Fibroblast of peridontal ligament (primary cell): ENCODE results near the gene IPO13.

Source experiments
- DNase-seq: peaks from one replicate; pipeline ENCODE4 v3.0.0-alpha.2; 2010; ENCODE audit errors: extremely low read depth

Gene IPO13

DNA sequence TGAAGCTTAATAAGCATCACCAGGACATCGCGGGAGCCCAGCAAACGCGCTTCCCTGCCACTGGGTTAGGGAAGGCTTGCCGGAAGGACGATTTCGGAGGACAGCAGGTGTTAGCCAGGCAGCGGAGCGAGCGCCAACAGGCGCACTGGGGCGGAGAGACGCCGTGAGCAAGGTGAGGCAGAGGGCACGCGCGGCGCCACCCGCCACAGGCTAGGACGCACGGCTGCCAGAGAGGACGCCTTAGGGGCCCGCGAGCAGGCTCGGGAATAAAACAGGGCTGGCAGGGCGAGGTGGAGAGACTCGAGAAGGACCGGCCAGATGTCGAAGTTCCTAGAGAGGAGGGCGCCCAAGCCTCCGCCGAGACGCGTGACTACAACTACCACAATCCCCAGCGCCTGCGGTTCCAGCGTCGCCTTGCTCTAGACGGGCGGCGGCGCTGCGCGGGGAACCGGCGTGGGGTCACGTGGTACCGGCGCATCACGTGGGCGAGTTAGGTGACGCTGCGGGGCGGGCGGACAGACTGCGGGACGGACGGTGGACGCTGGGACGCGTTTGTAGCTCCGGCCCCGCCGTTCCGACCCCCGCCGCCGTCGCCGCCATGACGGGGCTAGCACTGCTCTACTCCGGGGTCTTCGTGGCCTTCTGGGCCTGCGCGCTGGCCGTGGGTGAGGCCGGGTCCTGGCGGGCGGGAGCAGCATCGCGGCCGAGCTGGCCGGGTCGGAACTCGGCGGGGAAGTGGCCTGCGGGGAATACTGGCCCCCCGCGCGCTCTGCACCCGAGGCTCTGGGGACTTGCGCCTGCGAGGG, 27.9 kb downstream of the IPO13 start, which contains the start of gene ATP6V0B:
TSS of gene ATP6V0B (plus strand) at position 518 of the 806 bp plus-strand sequence. CDS start at position 599, 81 bp downstream.
- peak; percentile 88 for DNase-seq

DNA sequence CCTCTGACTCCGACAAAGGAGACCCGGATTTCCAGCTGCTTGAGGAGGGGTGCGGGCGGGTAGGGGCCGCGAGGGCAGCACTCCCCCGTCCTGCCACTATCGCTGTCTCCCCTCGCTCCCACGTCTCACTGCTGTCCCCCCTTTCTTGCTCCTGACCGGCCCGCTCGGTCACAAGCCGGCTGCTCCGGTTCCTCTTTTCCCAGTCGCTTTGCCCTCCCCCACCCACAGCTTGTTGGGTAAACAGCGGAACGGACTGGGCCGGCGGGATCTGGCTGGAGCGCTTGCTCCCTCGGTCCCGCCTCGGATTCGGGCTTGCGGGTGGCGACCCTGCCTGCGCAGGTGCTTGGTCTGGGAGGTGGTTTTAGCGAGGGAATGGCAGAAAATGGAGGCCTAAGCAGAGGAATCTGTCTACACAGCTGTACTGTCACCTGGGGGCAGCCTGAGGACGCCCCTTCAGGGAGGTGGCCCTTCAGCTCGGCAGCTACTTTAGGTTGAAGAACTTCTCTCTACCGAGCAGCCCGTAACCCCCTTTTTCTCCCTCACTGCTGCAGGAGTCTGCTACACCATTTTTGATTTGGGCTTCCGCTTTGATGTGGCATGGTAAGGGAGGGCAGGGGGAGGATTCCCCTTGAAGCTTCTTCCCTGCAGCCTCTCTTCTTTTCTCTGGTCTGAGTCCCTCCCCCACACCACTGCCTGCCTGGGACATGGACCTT, 28.7 kb downstream of the IPO13 start:
- peak; percentile 15 for DNase-seq

DNA sequence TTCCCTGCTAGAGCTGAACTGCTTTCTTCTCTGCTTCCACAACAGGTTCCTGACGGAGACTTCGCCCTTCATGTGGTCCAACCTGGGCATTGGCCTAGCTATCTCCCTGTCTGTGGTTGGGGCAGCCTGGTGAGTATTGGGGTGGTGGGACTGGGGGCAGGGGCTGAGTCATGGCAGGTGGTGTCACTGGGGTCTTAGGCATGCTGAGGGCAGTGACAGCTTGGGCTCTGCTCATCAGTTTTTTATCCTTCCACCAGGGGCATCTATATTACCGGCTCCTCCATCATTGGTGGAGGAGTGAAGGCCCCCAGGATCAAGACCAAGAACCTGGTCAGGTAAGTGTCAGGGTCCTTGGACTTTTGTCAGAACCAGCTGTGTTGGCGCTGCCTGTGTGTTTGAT, 29.3 kb downstream of the IPO13 start:
- no peak for DNase-seq

DNA sequence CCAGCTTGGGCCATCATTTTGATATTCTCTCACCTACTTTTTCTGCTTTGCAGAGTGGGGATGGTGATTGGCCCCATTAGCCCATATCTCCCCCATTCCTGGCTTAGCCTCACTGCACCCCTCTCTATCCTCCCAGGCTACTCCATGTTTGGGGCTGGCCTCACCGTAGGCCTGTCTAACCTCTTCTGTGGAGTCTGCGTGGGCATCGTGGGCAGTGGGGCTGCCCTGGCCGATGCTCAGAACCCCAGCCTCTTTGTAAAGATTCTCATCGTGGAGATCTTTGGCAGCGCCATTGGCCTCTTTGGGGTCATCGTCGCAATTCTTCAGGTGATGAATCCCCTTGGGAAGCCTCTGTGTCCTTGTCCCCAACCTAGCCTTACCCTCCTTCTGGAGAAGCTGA, 30.1 kb downstream of the IPO13 start:
- DNase-seq, result no peak

DNA sequence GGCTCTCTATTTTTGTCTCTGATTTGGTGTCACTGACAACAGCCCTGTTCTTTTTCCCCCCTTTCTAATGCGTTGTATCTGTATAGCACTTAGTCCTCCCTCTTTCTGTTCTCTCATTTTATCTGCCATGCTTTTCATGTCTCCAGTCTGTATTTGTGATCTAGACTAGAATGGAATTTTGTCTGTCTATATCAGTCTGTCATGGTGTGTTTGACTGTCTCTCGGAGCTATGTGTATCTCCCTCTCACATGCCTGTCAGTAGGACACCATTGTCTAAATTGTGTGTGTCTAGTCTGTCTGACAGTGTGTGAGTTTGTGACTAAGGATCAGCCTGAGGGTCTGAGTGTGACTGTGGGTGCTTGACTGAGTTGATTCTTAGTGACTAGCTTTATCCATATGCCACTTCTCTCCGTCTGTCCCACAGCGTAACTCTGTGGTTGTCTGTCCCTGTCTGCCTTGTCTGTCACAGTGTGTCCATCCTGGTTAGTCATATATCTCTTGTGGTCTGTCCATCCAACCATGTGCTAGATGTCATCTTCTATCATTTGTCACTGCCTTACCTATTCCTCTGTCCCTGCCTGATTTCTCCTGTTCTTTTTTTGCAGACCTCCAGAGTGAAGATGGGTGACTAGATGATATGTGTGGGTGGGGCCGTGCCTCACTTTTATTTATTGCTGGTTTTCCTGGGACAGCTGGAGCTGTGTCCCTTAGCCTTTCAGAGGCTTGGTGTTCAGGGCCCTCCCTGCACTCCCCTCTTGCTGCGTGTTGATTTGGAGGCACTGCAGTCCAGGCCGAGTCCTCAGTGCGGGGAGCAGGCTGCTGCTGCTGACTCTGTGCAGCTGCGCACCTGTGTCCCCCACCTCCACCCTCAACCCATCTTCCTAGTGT, 30.9 kb downstream of the IPO13 start:
- no peak for DNase-seq

DNA sequence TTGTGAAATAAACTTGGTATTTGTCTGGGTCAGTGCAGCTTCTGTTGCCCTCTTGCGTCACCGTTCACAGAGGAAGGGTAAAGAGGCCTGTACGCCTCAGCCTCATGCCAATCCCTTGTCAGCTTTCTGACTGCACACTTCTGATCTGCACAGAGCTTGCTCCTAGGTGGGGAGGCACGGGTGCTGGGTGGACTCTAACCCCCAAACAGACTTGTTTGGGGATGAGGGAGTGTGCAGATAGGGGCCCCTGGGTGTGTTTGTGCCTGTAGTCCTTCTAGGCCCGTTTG, 31.5 kb downstream of the IPO13 start:
- no peak for DNase-seq

DNA sequence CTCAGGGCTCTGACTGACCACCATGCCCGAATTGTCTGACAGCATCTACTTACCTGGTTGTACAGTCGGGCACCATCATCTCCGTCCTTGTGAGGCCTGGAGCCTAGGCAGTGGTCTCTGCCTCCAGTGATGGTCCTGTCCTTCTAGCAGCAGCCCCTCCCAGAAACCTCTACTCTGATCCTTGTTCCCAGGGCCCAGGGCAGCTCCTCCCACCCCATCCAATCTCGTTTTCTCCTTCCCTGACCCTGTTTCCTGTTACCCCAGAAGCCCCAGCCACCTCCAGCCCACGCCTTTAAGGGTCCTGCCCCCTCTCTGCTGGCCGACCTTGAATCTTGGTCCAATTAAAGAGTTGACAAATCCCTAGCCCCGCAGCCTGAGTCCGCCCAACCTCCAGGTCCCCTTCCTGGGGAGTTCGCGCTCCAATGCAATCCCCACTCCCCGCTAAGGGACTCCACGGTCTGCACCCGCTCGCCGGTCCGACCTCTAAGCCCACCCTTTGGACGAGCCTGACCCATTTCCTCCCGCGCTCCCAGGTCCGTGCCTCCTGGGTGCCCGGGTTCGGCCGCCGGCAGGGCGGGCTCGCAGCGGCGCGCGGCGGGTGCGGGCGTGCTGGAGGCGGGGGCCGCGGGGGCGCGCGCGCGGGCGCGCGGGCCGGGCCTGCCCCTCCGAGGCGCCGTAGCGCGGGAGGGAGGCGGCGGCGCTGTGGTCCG, 32.0 kb downstream of the IPO13 start, which contains the start of gene B4GALT2:
TSS of gene B4GALT2 (plus strand) at position 660 of the 710 bp plus-strand sequence. CDS start 1,951 bp downstream, outside the sequence.
- peak; percentile 13 for DNase-seq

DNA sequence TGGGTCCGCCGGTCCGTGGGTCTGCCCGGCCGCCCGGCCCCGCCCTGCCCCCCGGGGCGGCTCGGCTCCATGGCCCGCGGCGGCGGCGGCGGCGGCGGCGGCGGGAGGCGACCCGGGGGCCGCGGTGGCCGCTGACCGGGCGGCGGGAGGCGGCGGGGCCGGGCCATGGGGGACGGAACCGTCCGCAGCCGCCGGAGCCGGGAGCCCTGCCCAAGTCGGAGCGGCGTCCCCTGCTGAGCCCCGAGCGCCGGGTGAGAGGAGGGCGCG, 32.4 kb downstream of the IPO13 start:
- DNase-seq, result no peak

DNA sequence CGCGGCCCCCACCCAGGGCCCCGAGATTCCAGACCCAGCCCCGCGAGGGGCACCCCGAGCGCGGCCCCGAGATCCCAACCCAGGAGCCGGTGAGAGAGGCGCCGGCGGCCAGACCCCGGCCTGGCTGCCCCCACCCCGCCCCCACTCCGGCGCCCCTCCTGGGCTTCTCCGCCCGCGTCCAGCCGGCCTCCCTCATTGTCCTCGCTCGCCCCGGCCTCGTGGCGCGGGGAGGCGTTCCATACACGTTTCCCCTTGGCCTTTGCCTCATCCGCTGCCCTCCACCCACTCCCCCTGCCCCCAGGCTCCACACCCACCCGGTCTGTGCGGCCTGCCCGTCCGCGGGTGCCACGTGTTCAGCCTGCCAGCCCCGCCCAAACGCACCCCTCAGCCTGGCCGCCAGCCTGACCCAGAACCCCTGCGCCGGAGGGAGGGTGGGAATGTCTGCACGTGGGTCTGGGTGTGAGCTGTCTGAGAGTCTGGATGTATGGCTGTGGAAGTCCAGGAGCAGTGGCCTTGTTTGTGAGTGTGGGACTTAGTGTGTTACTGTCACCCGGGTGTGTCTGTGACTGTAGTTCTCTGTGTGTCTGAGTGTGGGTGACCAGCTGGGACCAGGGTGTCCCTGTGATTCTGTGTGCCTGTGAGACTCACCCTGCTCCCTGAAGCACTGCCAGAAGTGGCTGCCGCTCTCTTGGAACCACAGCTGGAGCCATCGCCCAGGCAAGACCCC, 32.9 kb downstream of the IPO13 start:
- peak; percentile 43 for DNase-seq

DNA sequence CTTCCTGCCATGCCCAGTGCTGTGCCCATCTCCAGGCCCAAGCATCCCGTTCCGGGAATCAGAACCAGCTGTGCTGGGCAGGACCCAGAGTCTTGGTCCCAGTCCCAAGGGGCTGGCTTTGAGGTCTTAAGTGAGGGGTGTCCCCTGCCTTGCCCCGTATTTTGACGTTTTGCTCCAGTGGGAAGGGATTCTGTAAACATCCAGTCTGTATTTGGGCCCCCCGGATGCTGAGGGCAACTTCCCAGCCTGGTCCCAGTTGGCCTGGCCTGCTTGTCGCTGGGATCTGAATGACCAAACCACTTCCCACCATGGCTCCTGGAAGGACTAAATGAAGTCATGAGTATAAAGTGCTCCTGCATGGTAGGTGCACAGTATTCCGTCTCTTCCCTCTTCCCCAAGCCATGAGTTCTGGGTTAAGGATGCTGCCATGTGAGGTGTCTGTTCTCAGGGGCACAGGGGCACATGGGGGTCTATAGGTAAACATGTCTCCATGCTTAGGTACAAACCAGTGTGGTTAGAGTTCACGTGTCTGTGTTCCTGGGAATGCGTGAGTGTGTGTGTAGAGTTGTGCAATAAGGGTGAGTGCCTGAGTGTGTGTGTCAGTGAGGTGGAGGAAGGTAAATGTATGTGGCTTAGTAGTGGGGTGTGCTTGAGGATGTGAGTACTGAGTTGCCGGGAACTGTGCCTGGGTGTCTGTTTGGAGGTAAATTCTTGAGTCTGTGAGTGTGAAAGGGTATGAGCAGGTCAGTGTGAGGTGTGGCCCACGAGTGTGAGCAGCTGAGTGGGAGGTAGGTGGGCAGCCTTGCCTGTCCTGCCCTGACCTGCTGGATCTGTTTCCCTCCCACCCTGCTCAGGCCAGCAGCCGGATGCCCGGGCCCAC, 33.7 kb downstream of the IPO13 start:
- no peak for DNase-seq

DNA sequence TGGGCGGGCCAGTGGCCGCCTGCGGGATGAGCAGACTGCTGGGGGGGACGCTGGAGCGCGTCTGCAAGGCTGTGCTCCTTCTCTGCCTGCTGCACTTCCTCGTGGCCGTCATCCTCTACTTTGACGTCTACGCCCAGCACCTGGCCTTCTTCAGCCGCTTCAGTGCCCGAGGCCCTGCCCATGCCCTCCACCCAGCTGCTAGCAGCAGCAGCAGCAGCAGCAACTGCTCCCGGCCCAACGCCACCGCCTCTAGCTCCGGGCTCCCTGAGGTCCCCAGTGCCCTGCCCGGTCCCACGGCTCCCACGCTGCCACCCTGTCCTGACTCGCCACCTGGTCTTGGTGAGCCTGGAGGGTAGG, 34.4 kb downstream of the IPO13 start:
- no peak for DNase-seq

DNA sequence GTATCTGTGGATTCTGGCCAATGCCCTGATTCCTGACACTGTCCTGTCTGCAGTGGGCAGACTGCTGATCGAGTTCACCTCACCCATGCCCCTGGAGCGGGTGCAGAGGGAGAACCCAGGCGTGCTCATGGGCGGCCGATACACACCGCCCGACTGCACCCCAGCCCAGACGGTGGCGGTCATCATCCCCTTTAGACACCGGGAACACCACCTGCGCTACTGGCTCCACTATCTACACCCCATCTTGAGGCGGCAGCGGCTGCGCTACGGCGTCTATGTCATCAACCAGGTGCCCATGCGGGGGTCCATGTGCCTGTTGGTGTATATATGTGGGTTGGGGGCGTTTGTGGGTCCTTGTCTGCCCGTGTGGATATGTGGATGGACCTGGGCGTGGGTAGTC, 34.9 kb downstream of the IPO13 start:
- DNase-seq, result no peak

DNA sequence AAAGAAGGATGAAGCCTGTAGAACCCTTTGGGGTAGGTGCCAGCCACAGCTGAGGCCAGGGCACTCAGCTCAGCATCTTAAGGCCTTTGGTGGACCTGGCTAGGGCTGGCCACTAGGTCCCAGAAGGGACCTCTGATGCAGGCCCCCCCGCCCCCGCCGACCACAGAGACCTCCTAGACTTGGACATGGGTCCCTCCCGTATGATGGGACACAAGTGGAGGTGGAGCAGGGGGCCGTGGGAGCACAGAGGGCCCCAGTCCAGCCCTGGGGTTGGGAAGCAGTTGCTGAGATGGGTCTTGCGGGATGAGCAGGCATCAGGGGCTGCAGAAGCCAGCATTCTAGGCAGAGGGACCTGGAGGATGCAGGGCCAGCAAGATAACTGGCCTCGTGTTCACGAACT, 35.5 kb downstream of the IPO13 start:
- DNase-seq, result no peak

DNA sequence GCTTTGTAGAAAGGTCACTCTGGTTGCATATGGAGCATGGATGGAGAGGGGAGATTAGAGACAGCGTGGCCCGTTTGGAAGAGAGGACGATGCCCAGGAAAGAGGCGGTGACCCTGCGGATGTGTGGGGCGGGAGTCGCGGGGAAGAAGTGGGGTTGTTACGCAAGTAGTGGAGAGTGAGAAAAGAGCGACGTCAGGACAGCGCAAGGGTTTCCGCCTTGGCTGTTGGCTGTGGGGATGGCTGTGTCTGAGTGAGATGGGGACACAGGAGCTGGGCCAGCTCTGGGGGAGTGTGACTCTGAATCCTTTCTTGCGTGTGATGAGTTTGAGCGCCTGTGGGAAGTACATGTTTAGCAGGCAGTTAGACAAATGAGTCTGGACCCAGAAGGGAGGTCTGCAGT, 36.1 kb downstream of the IPO13 start:
- DNase-seq, result no peak

DNA sequence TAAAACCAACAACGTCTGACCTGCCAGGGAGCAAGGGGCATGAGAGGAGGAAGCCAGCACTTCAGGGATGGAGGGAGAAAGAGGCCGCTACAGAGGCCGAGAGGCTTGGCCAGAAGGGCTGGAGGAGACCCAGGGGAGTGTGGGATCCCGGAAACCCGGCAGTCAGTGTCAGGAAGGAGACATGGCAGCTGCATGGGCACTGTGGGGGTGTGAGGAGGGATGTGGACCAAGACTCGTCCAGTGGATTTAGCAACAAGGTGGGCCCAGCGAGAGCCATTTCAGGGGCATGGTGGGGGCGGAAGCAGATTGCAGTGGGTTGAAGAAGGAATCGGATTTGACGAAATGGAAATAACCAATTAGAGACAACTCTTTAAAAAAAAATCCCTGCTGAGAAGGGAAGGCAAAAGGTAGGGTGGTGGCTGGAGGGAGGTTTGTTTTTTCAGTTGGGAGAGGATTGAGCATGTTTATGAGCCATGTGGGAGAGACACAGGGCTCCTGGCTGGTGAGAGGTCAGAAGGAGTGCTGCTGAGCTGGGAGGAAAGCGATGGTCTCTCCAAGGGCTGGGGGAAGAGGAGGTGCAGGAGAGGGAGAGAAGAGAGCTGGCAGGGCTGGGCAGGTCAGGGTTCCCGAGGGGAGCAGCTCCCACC, 36.6 kb downstream of the IPO13 start:
- DNase-seq, result no peak

DNA sequence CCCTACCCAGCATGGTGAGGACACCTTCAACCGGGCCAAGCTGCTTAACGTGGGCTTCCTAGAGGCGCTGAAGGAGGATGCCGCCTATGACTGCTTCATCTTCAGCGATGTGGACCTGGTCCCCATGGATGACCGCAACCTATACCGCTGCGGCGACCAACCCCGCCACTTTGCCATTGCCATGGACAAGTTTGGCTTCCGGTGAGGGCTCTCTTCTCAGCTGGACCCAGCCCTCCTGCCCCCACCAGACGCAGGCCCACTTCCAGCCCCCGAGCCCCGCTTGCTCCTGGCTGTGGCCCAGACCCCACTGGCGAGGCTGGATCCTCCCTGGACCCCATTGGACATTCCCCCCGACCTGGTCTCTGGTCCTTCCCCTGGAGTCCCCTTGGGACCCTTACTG, 38.1 kb downstream of the IPO13 start:
- no peak for DNase-seq

DNA sequence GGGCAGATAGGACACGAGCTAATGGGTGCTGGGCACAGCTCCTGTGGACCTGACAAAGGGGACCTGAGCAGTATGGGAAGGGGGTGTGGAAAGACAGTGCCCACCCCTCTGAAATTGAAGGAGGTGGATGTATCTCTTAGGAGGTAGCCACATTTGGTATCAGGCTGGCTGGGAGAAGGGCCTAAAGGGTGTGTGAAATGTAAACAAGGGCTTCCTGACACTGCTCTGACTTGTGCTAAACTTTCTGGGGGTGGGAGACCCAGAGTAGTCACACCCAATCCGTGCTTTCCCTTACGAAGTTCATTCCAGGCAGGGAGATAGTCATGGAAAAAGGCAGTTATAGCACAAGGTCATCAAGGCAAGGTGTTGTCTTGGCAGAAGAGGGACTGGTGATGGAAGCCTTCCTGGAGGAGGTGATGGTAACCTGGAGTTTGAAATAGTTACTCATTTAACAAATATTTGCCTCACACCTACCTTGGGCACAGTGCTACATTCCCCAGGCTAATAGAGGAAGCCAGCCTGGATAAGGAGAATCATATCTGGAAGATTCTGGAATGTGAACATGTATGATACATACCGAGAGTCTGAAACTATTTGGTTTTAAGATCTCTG, 39.3 kb downstream of the IPO13 start:
- no peak for DNase-seq

DNA sequence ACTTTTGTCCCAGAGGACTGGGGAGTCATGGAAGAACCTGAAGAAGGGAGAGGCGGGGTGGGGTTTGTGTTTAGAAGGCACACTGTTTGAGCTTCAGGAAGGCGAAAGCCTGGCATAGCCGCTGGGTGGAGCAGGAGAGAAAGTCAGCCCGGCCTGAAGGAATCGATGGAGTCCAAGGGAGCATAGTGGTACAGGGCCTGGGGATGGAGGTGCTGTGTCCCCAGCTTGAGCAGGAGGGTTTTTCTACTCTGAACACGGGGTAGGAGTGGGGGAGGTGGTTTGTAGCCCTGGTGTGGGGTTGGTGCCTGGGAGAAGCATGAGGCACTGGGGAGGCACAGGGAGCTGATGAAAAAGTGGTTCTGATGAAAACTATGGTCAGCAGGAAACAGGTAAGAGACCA, 40.0 kb downstream of the IPO13 start:
- no peak for DNase-seq

DNA sequence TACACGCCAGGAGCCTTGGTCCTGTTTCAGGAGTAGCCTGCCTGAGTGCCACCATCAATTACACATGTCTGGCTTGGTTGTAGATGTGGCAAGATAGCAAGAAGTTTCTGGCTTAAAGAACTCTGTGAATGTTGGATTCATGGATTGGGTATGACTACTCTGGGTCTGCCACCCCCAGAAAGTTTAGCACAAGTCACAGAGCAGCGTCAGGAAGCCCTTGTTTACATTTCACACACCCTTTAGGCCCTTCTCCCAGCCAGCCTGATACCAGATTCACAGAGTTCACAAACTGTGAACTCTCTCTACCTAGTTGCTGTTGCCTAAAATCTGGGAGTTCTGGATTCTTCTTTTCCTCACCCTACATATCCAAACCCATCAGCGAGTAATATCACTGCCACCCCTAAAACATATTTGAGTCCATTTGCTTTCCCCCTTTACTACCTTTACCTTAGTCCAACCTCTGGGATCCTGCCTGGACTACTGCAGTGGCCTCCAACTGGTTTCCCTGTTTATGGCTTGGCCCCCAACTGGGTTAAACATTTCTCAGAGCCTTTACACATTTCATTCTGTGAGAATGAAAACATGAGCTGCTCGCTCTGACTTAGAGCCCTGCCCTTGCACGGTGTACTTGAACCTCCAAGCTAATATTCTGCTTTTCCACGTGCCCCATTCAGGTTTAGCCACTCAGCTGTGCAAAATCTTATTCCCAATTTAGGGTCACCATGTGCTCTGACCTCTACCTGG, 40.6 kb downstream of the IPO13 start:
- no peak for DNase-seq
